NB4 (cell line): ENCODE measurements around the gene ADGRB3.
"Not testable (repeated sequence)": the region's sequence is repeated elsewhere in the genome, so short reads cannot be mapped to it uniquely, and the experiment has no call there.

Source experiments
- CTCF ChIP-seq: IDR thresholded peaks from one replicate; pipeline ENCODE4 v1.5.1; 2012; ENCODE audit warnings: low read depth, low read length
- POLR2A ChIP-seq: IDR thresholded peaks from 2 replicates; pipeline ENCODE4 v1.6.1; 2011; ENCODE audit warnings: mild to moderate bottlenecking; ENCODE audit not compliant: insufficient read length; ENCODE audit errors: extremely low read depth

GRCh38 chr6:68912805-68913204, 277.7 kb downstream of the ADGRB3 start:
- not testable (repeated sequence) for TF ChIP-seq CTCF, POLR2A
